Prostate gland (tissue), 2 donors: ENCODE results near the gene FER. TPM values are rescaled to one million over a fixed set of nuclear protein-coding genes. Genes with fewer than 3 reads are reported as not detected.
A peak's percentile ranks its signal among the peaks of the same experiment; 100 is the strongest.
"Not testable (repeated sequence)": the region's sequence is repeated elsewhere in the genome, so short reads cannot be mapped to it uniquely, and the experiment has no call there.

Experiments used
- DNase-seq: peaks from one replicate; pipeline ENCODE4 v3.0.0-alpha.2; 2019; ENCODE audit warnings: low spot score
- H3K27ac ChIP-seq, 2 donors: fragments of 200-600 bp; sonication (generic); 2 replicates each; pipeline ENCODE4 v1.5.1; 2017 to 2019
- H3K27me3 ChIP-seq: fragments of 200-600 bp; sonication (generic); replicated peaks from 2 replicates; pipeline ENCODE4 v1.5.1; 2019; ENCODE audit not compliant: insufficient read depth
- H3K36me3 ChIP-seq, 2 donors: fragments of 200-600 bp; sonication (generic); 1 replicate in 1 of 2; 2 replicates in 1 of 2; pipeline versions ENCODE4 v1.5.1 to v1.8.1; 2017 to 2019
- H3K4me1 ChIP-seq: fragments of 200-600 bp; sonication (generic); replicated peaks from 2 replicates; pipeline ENCODE4 v1.5.1; 2019
- H3K4me3 ChIP-seq, 2 donors: fragments of 200-600 bp; sonication (generic); 2 replicates each; pipeline ENCODE4 v1.5.1; 2017 to 2019
- H3K9me3 ChIP-seq: fragments of 200-600 bp; sonication (generic); 2 replicates; pipeline ENCODE4 v1.5.1; 2017
- CTCF ChIP-seq, 4 experiments: fragments of 200-600 bp in 2 of 4; fragments of 450-650 bp in 2 of 4; sonication (generic) in 2 of 4; IDR thresholded peaks; 1 replicate in 3 of 4; 2 replicates in 1 of 4; pipeline ENCODE4 v1.5.1; 2016 to 2019; ENCODE audit warnings: antibody characterized with exemption in 4 of 4, mild to moderate bottlenecking in 2 of 4, moderate library complexity in 2 of 4
- POLR2A ChIP-seq: fragments of 450-650 bp; IDR thresholded peaks from one replicate; pipeline ENCODE4 v1.6.1; 2016; ENCODE audit warnings: antibody characterized with exemption, mild to moderate bottlenecking
- POLR2AphosphoS5 ChIP-seq: sonication (generic); formaldehyde crosslinking; IDR thresholded peaks from one replicate; pipeline ENCODE4 v1.6.1; 2017; ENCODE audit warnings: antibody characterized with exemption
- WGBS: methylation state at CpG from one replicate; pipeline ENCODE4 v1.1.5; 2018; 5-methylcytosine and 5-hydroxymethylcytosine counted together
- intact Hi-C: fragments of 100-400 bp; cut with DNase I; formaldehyde crosslinking; loops from one replicate; pipeline ENCODE4 v1.14.2; 2022
- total RNA-seq, 2 donors: library from RNA; depleted of rRNA; stranded (reverse); fragments of >200 nt; gene quantifications; one replicate each; pipeline ENCODE4 v1.1.0, GENCODE V29; 2016

Gene FER
- total RNA-seq, 2 donors from 2014 or later: 9.1 to 36.0 TPM

- H3K9me3 ChIP-seq, intact Hi-C loops, H3K27me3 ChIP-seq, H3K36me3 ChIP-seq, H3K27ac ChIP-seq, H3K4me1 ChIP-seq, DNase-seq, H3K4me3 ChIP-seq: not testable (repeated sequence)
- WGBS: 43% methylated on average over 3 of the region's 3 CpGs
- peak; percentile 44 for TF ChIP-seq POLR2AphosphoS5
Measured at GRCh38 chr5:108842260-108842941, 94.7 kb downstream of the FER start.

- H3K4me1 ChIP-seq, DNase-seq, H3K36me3 ChIP-seq, H3K27ac ChIP-seq, H3K27me3 ChIP-seq, H3K4me3 ChIP-seq, intact Hi-C loops, H3K9me3 ChIP-seq: not testable (repeated sequence)
- 90% methylated on average over 4 of the region's 4 CpGs for WGBS
Measured at GRCh38 chr5:108851129-108851528, 103.4 kb downstream of the FER start.

- H3K27ac ChIP-seq: no peak overlapping the region
- H3K9me3 ChIP-seq: no peaks in the 10 kb centered on the region
- H3K4me3 ChIP-seq: no peak overlapping the region
- TF ChIP-seq POLR2AphosphoS5 (no peak), POLR2A (no peak), CTCF (IDR thresholded peaks at IDR 0.05) (no peak)
- no peaks in the 10 kb centered on the region for H3K4me1 ChIP-seq
- H3K27me3 ChIP-seq: no peaks in the 10 kb centered on the region
- DNase-seq: no peak
- intact Hi-C loops: no loop called here
- WGBS: 83% methylated on average over 1 of the region's 1 CpG
- H3K36me3 ChIP-seq: no peaks in the 10 kb centered on the region
Measured at GRCh38 chr5:108857905-108858304, 110.2 kb downstream of the FER start.

GRCh38 chr5:108858959-108859358, 111.3 kb downstream of the FER start:
- intact Hi-C loops: no loop called here
- 81% methylated on average over 2 of the region's 2 CpGs for whole genome bisulfite sequencing
- H3K36me3 ChIP-seq: no peaks in the 10 kb centered on the region
- H3K4me1 ChIP-seq: no peaks in the 10 kb centered on the region
- no peak overlapping the region for H3K27ac ChIP-seq
- no peaks in the 10 kb centered on the region for H3K27me3 ChIP-seq
- no peak overlapping the region for H3K4me3 ChIP-seq
- no peak for TF ChIP-seq CTCF (IDR thresholded peaks at IDR 0.05)
- no peak for TF ChIP-seq POLR2A
- TF ChIP-seq POLR2AphosphoS5: no peak
- no peaks in the 10 kb centered on the region for H3K9me3 ChIP-seq
- no peak for DNase-seq

- H3K4me1 ChIP-seq: no peaks in the 10 kb centered on the region
- no peak overlapping the region for H3K4me3 ChIP-seq
- no peak overlapping the region for H3K27ac ChIP-seq
- DNase-seq: no peak
- H3K9me3 ChIP-seq: no peaks in the 10 kb centered on the region
- intact Hi-C loops: no loop called here
- TF ChIP-seq POLR2AphosphoS5: no peak
- no peak for TF ChIP-seq POLR2A
- TF ChIP-seq CTCF (IDR thresholded peaks at IDR 0.05): no peak
- H3K27me3 ChIP-seq: no peaks in the 10 kb centered on the region
- no peaks in the 10 kb centered on the region for H3K36me3 ChIP-seq
Measured at GRCh38 chr5:108862211-108862610, 114.5 kb downstream of the FER start.

GRCh38 chr5:108866097-108866496, 118.4 kb downstream of the FER start:
- H3K4me3 ChIP-seq, intact Hi-C loops, H3K36me3 ChIP-seq, H3K4me1 ChIP-seq, H3K27me3 ChIP-seq, H3K27ac ChIP-seq, DNase-seq, H3K9me3 ChIP-seq: not testable (repeated sequence)
- 100% methylated on average over 3 of the region's 3 CpGs for WGBS
